Measurements from ENCODE around the gene ZMYND11.
A peak's percentile ranks its signal among the peaks of the same experiment; 100 is the strongest.

ZMYND11 gene

DNA sequence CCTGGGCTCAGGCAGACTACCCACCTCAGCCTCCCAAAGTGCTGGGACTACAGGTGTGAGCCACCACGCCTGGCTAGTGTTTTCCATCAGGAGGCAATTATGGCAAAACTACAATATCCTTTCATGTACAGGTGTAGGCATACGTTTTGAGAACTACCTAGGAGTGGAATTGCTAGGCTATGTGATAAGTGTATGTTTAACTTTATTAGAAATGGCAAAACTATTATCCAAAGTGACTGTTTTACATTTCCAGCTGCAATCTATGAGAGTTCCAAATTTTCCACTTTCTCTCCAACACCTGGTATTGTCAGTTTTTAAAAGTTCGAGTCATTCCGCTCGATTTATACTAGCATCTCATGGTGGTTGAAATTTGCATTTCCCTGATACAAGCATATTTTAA lies 59.0 kb downstream of the ZMYND11 start:
- H3K4me3 ChIP-seq (ENCODE audit: low read depth, low read length): no peak overlapping the region
- POLR2A ChIA-PET: no interaction called here
- CTCF ChIA-PET: interaction anchor here (1.6 kb wide), 1 partner anchor 12 kb away, joined by 3 read pairs; no protein-coding TSS in a partner anchor
- H3K9me3 ChIP-seq (ENCODE audit: control insufficient read depth, insufficient read depth, low read depth, low read length): no peaks in the 10 kb centered on the region
- H3K27ac ChIP-seq (ENCODE audit: extremely low read depth, low read depth, low read length): no peak overlapping the region
- H3K4me1 ChIP-seq (ENCODE audit: control insufficient read depth, insufficient read depth, low read length): peaks cover 12% of the 10 kb centered on the region; the same call in 1 of the 2 replicates
- H3K36me3 ChIP-seq (ENCODE audit: control insufficient read depth in 2 of 2, insufficient read depth in 1 of 2, low read length in 2 of 2): no peaks in the 10 kb centered on the region
- no peak for TF ChIP-seq ZNF169 (tag by site-specific recombination; IDR thresholded peaks at IDR 0.05)
- TF ChIP-seq ZNF776 (tag by site-specific recombination; IDR thresholded peaks at IDR 0.05; ENCODE audit: borderline replicate concordance): no peak
- TF ChIP-seq ZFP3 (tag by site-specific recombination; IDR thresholded peaks at IDR 0.05; ENCODE audit: low read depth): no peak
- TF ChIP-seq, protein P1, sequence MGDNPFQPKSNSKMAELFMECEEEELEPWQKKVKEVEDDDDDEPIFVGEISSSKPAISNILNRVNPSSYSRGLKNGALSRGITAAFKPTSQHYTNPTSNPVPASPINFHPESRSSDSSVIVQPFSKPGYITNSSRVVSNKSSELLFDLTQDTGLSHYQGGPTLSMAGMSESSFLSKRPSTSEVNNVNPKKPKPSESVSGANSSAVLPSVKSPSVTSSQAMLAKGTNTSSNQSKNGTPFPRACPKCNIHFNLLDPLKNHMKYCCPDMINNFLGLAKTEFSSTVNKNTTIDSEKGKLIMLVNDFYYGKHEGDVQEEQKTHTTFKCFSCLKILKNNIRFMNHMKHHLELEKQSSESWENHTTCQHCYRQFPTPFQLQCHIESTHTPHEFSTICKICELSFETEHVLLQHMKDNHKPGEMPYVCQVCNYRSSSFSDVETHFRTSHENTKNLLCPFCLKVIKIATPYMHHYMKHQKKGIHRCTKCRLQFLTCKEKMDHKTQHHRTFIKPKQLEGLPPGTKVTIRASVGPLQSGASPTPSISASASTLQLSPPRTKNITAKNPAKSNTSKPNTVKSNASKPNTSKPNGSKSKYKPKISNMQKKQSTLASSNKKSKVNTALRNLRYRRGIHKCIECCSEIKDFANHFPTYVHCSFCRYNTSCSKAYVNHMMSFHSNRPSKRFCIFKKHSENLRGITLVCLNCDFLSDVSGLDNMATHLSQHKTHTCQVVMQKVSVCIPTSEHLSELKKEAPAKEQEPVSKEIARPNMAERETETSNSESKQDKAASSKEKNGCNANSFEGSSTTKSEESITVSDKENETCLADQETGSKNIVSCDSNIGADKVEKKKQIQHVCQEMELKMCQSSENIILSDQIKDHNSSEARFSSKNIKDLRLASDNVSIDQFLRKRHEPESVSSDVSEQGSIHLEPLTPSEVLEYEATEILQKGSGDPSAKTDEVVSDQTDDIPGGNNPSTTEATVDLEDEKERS (tag by site-specific recombination; IDR thresholded peaks at IDR 0.05): no peak
- TF ChIP-seq SCRT1 (tag by site-specific recombination; IDR thresholded peaks at IDR 0.05; ENCODE audit: borderline replicate concordance): no peak
- TF ChIP-seq ZNF140 (tag by site-specific recombination; IDR thresholded peaks at IDR 0.05): peak; percentile 96
- no peak for TF ChIP-seq ZNF138 (tag by site-specific recombination; IDR thresholded peaks at IDR 0.05; ENCODE audit: borderline replicate concordance)
- no peak for TF ChIP-seq ZNF621 (tag by site-specific recombination; IDR thresholded peaks at IDR 0.05)

DNA sequence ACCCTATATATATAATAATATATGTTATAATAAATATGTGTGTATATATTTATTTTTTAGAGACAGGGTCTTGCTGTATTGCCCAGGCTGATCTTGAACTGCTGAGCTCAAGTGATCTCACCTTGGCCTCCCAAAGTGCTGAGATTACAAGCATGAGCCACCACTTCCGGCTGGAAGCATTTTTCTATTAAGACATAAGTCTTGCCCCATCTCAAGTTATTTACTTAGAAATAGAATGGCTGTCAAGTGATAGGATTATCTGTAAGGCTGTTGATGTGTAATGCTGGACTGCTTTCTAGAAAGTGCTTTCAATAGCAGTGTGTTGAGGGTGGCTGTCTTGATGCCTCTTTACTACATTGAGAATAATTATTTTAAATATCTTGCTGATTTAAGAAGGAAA lies 65.2 kb downstream of the ZMYND11 start:
- Histone ChIP-seq H3K36me3 (ENCODE audit: control insufficient read depth in 2 of 2, insufficient read depth in 1 of 2, low read length in 2 of 2) (no peaks in the 10 kb centered on the region), H3K4me1 (ENCODE audit: control insufficient read depth, insufficient read depth, low read length) (0 out of 2 replicates have a peak, but pooled peaks cover 2% of the 10 kb centered on the region), H3K27ac (ENCODE audit: extremely low read depth, low read depth, low read length) (no peak overlapping the region), H3K4me3 (ENCODE audit: low read depth, low read length) (no peak overlapping the region), H3K9me3 (ENCODE audit: control insufficient read depth, insufficient read depth, low read depth, low read length) (no peaks in the 10 kb centered on the region)
- POLR2A ChIA-PET: no interaction called here
- TF ChIP-seq ZNF501 (tag by site-specific recombination; IDR thresholded peaks at IDR 0.05) (no peak), ZNF366 (tag by site-specific recombination; conservative IDR thresholded peaks at IDR 0.05) (no peak), ZNF239 (tag by site-specific recombination; IDR thresholded peaks at IDR 0.05) (no peak), ZNF48 (tag by site-specific recombination; IDR thresholded peaks at IDR 0.05) (no peak), TRIM28 (IDR thresholded peaks at IDR 0.05; ENCODE audit: borderline replicate concordance, low read length) (no peak), ZNF530 (tag by site-specific recombination; IDR thresholded peaks at IDR 0.05; ENCODE audit: low read depth) (no peak), ZNF426 (tag by site-specific recombination; IDR thresholded peaks at IDR 0.05) (no peak)
- TF ChIP-seq, protein P2, sequence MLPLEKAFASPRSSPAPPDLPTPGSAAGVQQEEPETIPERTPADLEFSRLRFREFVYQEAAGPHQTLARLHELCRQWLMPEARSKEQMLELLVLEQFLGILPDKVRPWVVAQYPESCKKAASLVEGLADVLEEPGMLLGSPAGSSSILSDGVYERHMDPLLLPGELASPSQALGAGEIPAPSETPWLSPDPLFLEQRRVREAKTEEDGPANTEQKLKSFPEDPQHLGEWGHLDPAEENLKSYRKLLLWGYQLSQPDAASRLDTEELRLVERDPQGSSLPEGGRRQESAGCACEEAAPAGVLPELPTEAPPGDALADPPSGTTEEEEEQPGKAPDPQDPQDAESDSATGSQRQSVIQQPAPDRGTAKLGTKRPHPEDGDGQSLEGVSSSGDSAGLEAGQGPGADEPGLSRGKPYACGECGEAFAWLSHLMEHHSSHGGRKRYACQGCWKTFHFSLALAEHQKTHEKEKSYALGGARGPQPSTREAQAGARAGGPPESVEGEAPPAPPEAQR (tag by site-specific recombination; IDR thresholded peaks at IDR 0.05): no peak
- CTCF ChIA-PET: no interaction called here

DNA sequence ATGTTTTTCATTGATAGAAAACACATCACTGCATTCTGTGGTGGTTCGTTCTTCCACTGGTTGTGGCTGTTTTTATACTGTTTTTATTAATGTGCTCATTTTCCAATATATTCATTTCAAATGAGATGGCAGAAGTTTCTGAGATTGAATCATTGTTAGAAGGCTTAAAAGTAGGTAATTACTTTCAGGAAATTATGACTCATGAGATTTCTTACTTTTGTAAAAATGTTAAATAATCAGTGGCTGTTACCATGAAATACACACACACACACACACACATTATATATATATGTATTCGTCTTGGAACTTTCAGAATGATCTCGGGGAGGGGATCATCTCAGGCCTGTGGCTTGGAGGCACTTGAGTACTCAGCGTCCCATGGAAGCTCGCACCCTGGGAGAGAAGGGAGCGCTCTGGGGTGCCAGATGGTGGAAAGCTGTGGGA lies 66.1 kb downstream of the ZMYND11 start:
- CTCF ChIA-PET: interaction anchor here (0.5 kb wide), 1 partner anchor 832 kb away, joined by 3 read pairs; no protein-coding TSS in a partner anchor
- H3K27ac ChIP-seq (ENCODE audit: extremely low read depth, low read depth, low read length): no peak overlapping the region
- H3K4me1 ChIP-seq (ENCODE audit: control insufficient read depth, insufficient read depth, low read length): 0 out of 2 replicates have a peak, but pooled peaks cover 2% of the 10 kb centered on the region
- H3K36me3 ChIP-seq (ENCODE audit: control insufficient read depth in 2 of 2, insufficient read depth in 1 of 2, low read length in 2 of 2): no peaks in the 10 kb centered on the region
- no peak for TF ChIP-seq ZNF354C (tag by site-specific recombination; IDR thresholded peaks at IDR 0.05; ENCODE audit: borderline replicate concordance, low read depth)
- TF ChIP-seq, protein P3, sequence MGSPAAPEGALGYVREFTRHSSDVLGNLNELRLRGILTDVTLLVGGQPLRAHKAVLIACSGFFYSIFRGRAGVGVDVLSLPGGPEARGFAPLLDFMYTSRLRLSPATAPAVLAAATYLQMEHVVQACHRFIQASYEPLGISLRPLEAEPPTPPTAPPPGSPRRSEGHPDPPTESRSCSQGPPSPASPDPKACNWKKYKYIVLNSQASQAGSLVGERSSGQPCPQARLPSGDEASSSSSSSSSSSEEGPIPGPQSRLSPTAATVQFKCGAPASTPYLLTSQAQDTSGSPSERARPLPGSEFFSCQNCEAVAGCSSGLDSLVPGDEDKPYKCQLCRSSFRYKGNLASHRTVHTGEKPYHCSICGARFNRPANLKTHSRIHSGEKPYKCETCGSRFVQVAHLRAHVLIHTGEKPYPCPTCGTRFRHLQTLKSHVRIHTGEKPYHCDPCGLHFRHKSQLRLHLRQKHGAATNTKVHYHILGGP (tag by site-specific recombination; IDR thresholded peaks at IDR 0.05): 0 out of 2 replicates have a peak, but pooled peaks have one; percentile 8
- no peak overlapping the region for H3K4me3 ChIP-seq (ENCODE audit: low read depth, low read length)
- POLR2A ChIA-PET: no interaction called here
- H3K9me3 ChIP-seq (ENCODE audit: control insufficient read depth, insufficient read depth, low read depth, low read length): no peaks in the 10 kb centered on the region
